Measurements from ENCODE around the gene REC8.

The REC8 gene

GRCh38 chr14:24183014-24183481, 11.2 kb downstream of the REC8 start:
- H3K27me3 ChIP-seq: no peaks in the 10 kb centered on the region
- TF ChIP-seq CTCF (IDR thresholded peaks at IDR 0.05; ENCODE audit: low read depth, low read length): no peak
- H3K4me1 ChIP-seq: no peaks in the 10 kb centered on the region
- H3K4me3 ChIP-seq (ENCODE audit: low read depth, low read length): no peak overlapping the region
- peaks cover 90% of the 10 kb centered on the region for H3K36me3 ChIP-seq
- DNase-seq: no peak
- H3K9me3 ChIP-seq: no peaks in the 10 kb centered on the region

- no peaks in the 10 kb centered on the region for H3K9me3 ChIP-seq
- DNase-seq: no peak
- no peaks in the 10 kb centered on the region for H3K4me1 ChIP-seq
- H3K27me3 ChIP-seq: no peaks in the 10 kb centered on the region
- H3K36me3 ChIP-seq: peaks cover 78% of the 10 kb centered on the region
- no peak overlapping the region for H3K4me3 ChIP-seq (ENCODE audit: low read depth, low read length)
- TF ChIP-seq CTCF (IDR thresholded peaks at IDR 0.05; ENCODE audit: low read depth, low read length): no peak
These were observed 12.5 kb downstream of the REC8 start for GRCh38 chr14:24184104-24184970.

GRCh38 chr14:24185026-24185425, 13.1 kb downstream of the REC8 start:
- H3K36me3 ChIP-seq: peaks cover 72% of the 10 kb centered on the region

GRCh38 chr14:24185741-24186140, 13.9 kb downstream of the REC8 start:
- TF ChIP-seq CTCF (IDR thresholded peaks at IDR 0.05; ENCODE audit: low read depth, low read length): no peak
- no peaks in the 10 kb centered on the region for H3K4me1 ChIP-seq
- no peaks in the 10 kb centered on the region for H3K27me3 ChIP-seq
- peaks cover 64% of the 10 kb centered on the region for H3K36me3 ChIP-seq
- no peak for DNase-seq
- H3K9me3 ChIP-seq: no peaks in the 10 kb centered on the region
- no peak overlapping the region for H3K4me3 ChIP-seq (ENCODE audit: low read depth, low read length)

More at GRCh38 chr14:24185026-24185425, 13.1 kb downstream of the REC8 start:
- no peak for TF ChIP-seq CTCF (IDR thresholded peaks at IDR 0.05; ENCODE audit: low read depth, low read length)
- H3K27me3 ChIP-seq: no peaks in the 10 kb centered on the region
- DNase-seq: no peak
- H3K4me1 ChIP-seq: no peaks in the 10 kb centered on the region
- no peak overlapping the region for H3K4me3 ChIP-seq (ENCODE audit: low read depth, low read length)
- no peaks in the 10 kb centered on the region for H3K9me3 ChIP-seq

- no peaks in the 10 kb centered on the region for H3K9me3 ChIP-seq
- no peaks in the 10 kb centered on the region for H3K27me3 ChIP-seq
- no peak for TF ChIP-seq CTCF (IDR thresholded peaks at IDR 0.05; ENCODE audit: low read depth, low read length)
- no peak for DNase-seq
- peaks cover 53% of the 10 kb centered on the region for H3K36me3 ChIP-seq
- no peaks in the 10 kb centered on the region for H3K4me1 ChIP-seq
- H3K4me3 ChIP-seq (ENCODE audit: low read depth, low read length): peak overlapping the region; percentile 94
These were observed 15.1 kb downstream of the REC8 start for GRCh38 chr14:24186831-24187538.

GRCh38 chr14:24187539-24187915, 15.6 kb downstream of the REC8 start:
- peak overlapping the region; percentile 94 for H3K4me3 ChIP-seq (ENCODE audit: low read depth, low read length)
- no peaks in the 10 kb centered on the region for H3K4me1 ChIP-seq
- no peak for TF ChIP-seq CTCF (IDR thresholded peaks at IDR 0.05; ENCODE audit: low read depth, low read length)
- H3K9me3 ChIP-seq: no peaks in the 10 kb centered on the region
- H3K36me3 ChIP-seq: peaks cover 53% of the 10 kb centered on the region
- no peak for DNase-seq
- H3K27me3 ChIP-seq: no peaks in the 10 kb centered on the region
